A172 (cell line): ENCODE measurements around the gene MAPK11. TPM values are rescaled to one million over a fixed set of nuclear protein-coding genes. Genes with fewer than 3 reads are reported as not detected.

Experiments
- DNase-seq: peaks from one replicate; pipeline ENCODE4 v3.0.0-alpha.2; 2015; ENCODE audit warnings: low spot score
- total RNA-seq: library from RNA; depleted of rRNA; stranded (reverse); fragments of >200 nt; shearing (Covaris generic); gene quantifications from 2 replicates; pipeline ENCODE4 v1.2.3, GENCODE V29; 2014

The MAPK11 gene
- total RNA-seq, 1 experiment from 2014 or later: 15.4 TPM

GRCh38 chr22:50260801-50261614 is 9.2 kb downstream of the MAPK11 start:
- DNase-seq: no peak

GRCh38 chr22:50260434-50260800 is 9.8 kb downstream of the MAPK11 start:
- no peak for DNase-seq

- no peak for DNase-seq
Observed at GRCh38 chr22:50259302-50259701, 10.9 kb downstream of the MAPK11 start.

GRCh38 chr22:50258361-50259292 is 11.6 kb downstream of the MAPK11 start:
- no peak for DNase-seq

- no peak for DNase-seq
Observed at GRCh38 chr22:50257451-50258360, 12.5 kb downstream of the MAPK11 start.

- DNase-seq: no peak
Observed at GRCh38 chr22:50257041-50257440, 13.1 kb downstream of the MAPK11 start.

GRCh38 chr22:50256258-50256862 is 13.8 kb downstream of the MAPK11 start:
- no peak for DNase-seq

GRCh38 chr22:50255607-50256006 is 14.6 kb downstream of the MAPK11 start:
- DNase-seq: no peak

GRCh38 chr22:50255099-50255498 is 15.1 kb downstream of the MAPK11 start:
- no peak for DNase-seq

- DNase-seq: no peak
Observed at GRCh38 chr22:50253941-50254340, 16.2 kb downstream of the MAPK11 start.

GRCh38 chr22:50253046-50253915 is 16.9 kb downstream of the MAPK11 start:
- DNase-seq: no peak

GRCh38 chr22:50252082-50253045 is 17.8 kb downstream of the MAPK11 start:
- no peak for DNase-seq

- DNase-seq: no peak
Observed at GRCh38 chr22:50251477-50252081, 18.6 kb downstream of the MAPK11 start.

GRCh38 chr22:50250555-50251476 is 19.4 kb downstream of the MAPK11 start, which contains the start of gene HDAC10:
HDAC10 (minus strand) TSS chr22:50251265; CDS start chr22:50251032, 233 bp downstream.
- no peak for DNase-seq

GRCh38 chr22:50250249-50250554 is 20.0 kb downstream of the MAPK11 start:
- DNase-seq: no peak

- DNase-seq: no peak
Observed at GRCh38 chr22:50249341-50250248, 20.6 kb downstream of the MAPK11 start.
